Keratinocyte (primary cell): Measurements from ENCODE around the gene CPA4.

Experiments used
- EZH2 ChIP-seq: IDR thresholded peaks from one replicate; pipeline ENCODE4 v1.6.1; 2012; ENCODE audit warnings: inconsistent platforms, mild to moderate bottlenecking, low read length, moderate library complexity
- TF ChIP-seq, protein P1 (sequence below), 3 experiments: IDR thresholded peaks in 1 of 3; conservative IDR thresholded peaks in 1 of 3; optimal IDR thresholded peaks in 1 of 3; 2 replicates in 2 of 3; 3 replicates in 1 of 3; pipeline versions ENCODE3 to v1.5.1; 2011; ENCODE audit warnings: low read length in 3 of 3, mild to moderate bottlenecking in 3 of 3, moderate library complexity in 2 of 3, control low read depth in 1 of 3, inconsistent platforms in 1 of 3; ENCODE audit not compliant: insufficient read depth in 2 of 3; ENCODE audit errors: extremely low read depth in 1 of 3

DNA sequence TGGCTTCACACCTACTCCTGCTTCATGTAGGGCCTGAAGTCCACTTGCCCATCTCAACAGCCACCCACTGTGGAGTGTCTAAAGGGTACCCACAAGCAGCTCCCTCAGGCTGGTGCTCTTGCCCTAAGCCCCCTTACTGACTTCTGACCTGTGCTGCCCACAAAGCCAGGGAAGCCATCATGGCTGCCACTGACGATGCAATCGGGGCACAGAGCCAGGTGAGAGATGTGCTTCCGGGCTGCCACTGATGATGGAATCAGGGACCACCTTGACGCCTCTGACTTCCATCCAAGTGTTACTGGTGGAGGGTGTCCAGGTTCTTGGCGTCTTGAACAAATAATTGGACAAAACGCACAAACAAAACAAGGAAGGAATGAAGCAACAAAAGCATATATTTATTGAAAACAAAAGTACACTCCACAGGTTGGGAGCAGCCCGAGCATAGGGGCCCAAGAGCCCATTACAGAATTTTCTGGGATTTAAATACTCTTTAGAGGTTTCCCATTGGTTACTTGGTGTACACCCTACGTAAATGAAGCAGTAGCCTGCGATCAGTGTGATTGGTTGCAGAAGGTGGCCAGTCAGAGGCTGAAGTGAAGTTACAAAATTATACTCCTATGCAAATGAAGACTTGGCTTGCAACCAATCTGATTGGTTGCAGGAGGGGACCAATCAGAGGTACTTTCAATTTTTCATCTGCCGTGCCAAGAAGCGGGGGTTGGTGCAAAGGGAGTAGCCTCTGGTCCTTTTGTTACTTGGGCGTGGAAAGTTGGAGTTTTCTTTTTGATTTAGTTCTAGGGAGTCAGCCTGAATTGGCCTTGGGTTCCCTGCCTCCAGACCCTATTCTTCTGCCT, 21.8 kb upstream of the CPA4 start:
- TF ChIP-seq, protein P1, sequence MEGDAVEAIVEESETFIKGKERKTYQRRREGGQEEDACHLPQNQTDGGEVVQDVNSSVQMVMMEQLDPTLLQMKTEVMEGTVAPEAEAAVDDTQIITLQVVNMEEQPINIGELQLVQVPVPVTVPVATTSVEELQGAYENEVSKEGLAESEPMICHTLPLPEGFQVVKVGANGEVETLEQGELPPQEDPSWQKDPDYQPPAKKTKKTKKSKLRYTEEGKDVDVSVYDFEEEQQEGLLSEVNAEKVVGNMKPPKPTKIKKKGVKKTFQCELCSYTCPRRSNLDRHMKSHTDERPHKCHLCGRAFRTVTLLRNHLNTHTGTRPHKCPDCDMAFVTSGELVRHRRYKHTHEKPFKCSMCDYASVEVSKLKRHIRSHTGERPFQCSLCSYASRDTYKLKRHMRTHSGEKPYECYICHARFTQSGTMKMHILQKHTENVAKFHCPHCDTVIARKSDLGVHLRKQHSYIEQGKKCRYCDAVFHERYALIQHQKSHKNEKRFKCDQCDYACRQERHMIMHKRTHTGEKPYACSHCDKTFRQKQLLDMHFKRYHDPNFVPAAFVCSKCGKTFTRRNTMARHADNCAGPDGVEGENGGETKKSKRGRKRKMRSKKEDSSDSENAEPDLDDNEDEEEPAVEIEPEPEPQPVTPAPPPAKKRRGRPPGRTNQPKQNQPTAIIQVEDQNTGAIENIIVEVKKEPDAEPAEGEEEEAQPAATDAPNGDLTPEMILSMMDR (optimal IDR thresholded peaks at IDR 0.05 in 1 of 3, IDR thresholded peaks at IDR 0.05 in 1 of 3, conservative IDR thresholded peaks at IDR 0.05 in 1 of 3; ENCODE audit: extremely low read depth in 1 of 3, insufficient read depth in 2 of 3, low read length in 3 of 3): no peak
- no peak for TF ChIP-seq EZH2
